ENCODE results near the gene TMEM132A.

DNA sequence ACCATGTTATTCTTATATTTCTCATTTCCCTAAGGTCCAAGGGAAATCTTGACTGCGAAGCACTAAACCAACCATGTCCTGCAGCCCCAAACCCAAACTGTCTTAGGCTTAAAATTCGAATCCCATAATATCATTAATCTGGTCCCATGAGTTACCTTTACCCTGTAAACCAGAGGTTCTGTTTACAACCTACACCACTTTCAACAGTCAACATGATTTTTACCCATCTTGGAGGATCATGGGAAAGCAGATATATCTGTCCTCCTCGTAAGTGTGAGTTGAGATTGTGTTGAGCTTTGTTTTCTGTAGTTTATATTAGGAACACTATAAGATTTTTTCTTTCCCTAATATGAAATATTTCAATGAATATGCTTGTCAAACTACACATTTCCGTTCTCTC lies 24.3 kb upstream of the TMEM132A start:
- TF ChIP-seq BHLHE40 (IDR thresholded peaks at IDR 0.05; ENCODE audit: borderline replicate concordance), result no peak
- no peak for TF ChIP-seq ELF4 (IDR thresholded peaks at IDR 0.05)
- no peak for TF ChIP-seq PKNOX1 (IDR thresholded peaks at IDR 0.05)
- TF ChIP-seq FOXA1 (IDR thresholded peaks at IDR 0.05), result no peak
- TF ChIP-seq CTBP1 (IDR thresholded peaks at IDR 0.05; ENCODE audit: borderline replicate concordance), result no peak
- TF ChIP-seq ARNT (IDR thresholded peaks at IDR 0.05), result no peak
- TF ChIP-seq LEF1 (IDR thresholded peaks at IDR 0.05; ENCODE audit: borderline replicate concordance), result no peak
- TF ChIP-seq FOXM1 (IDR thresholded peaks at IDR 0.05; ENCODE audit: borderline replicate concordance), result no peak
- no peak for TF ChIP-seq NFRKB (IDR thresholded peaks at IDR 0.05)
- TF ChIP-seq HDGF (IDR thresholded peaks at IDR 0.05; ENCODE audit: borderline replicate concordance), result no peak
